Activated T-cell treated with anti-CD3 and anti-CD28 coated beads, Interleukin-2, amount 50 U/mL, for 4 hours (primary cell): Measurements from ENCODE around the gene YWHAE. TPM values are rescaled to one million over a fixed set of nuclear protein-coding genes. Genes with fewer than 3 reads are reported as not detected.

Experiments used
- ATAC-seq, 2 donors: fragments of 200-7000 bp; cut with Tn5 transposase; one replicate each; pipeline ENCODE4 v1.10.0; 2021
- DNase-seq: peaks from one replicate; pipeline ENCODE4 v3.0.0-alpha.2; 2020
- H3K27me3 Mint-ChIP-seq: one replicate; pipeline ENCODE4 v1.8.0; 2021; ENCODE audit warnings: low read depth, mixed read lengths
- H3K36me3 Mint-ChIP-seq: one replicate; pipeline ENCODE4 v1.8.0; 2022; ENCODE audit warnings: mixed read lengths; ENCODE audit not compliant: insufficient read depth
- H3K4me1 Mint-ChIP-seq: one replicate; pipeline ENCODE4 v1.8.0; 2021; ENCODE audit warnings: low read depth, mixed read lengths
- H3K4me3 Mint-ChIP-seq: one replicate; pipeline ENCODE4 v1.8.0; 2021; ENCODE audit warnings: mild to moderate bottlenecking, moderate library complexity, mixed read lengths
- H3K9me3 Mint-ChIP-seq: one replicate; pipeline ENCODE4 v1.8.0; 2021; ENCODE audit warnings: mixed read lengths
- total RNA-seq, 3 donors: library from RNA; stranded (reverse); gene quantifications; one replicate each; pipeline ENCODE4 v1.2.1, GENCODE V29; 2021

YWHAE gene
- total RNA-seq, 3 donors from 2014 or later, result 470 to 529 (median 478) TPM

- H3K27me3 Mint-ChIP-seq, result no peaks in the 10 kb centered on the region
- no peaks in the 10 kb centered on the region for H3K9me3 Mint-ChIP-seq
- no peak overlapping the region for H3K4me3 Mint-ChIP-seq
- H3K36me3 Mint-ChIP-seq, result peaks cover 36% of the 10 kb centered on the region
- ATAC-seq, result no peak
- H3K4me1 Mint-ChIP-seq, result peaks cover 25% of the 10 kb centered on the region
- DNase-seq, result no peak
Measured at GRCh38 chr17:1351275-1351674, 48.7 kb downstream of the YWHAE start.

- H3K4me3 Mint-ChIP-seq, result peak overlapping the region; percentile 79
- H3K4me1 Mint-ChIP-seq, result peaks cover 28% of the 10 kb centered on the region
- H3K36me3 Mint-ChIP-seq, result peaks cover 42% of the 10 kb centered on the region
- DNase-seq (no peak), ATAC-seq (no peak)
- H3K9me3 Mint-ChIP-seq, result no peaks in the 10 kb centered on the region
- H3K27me3 Mint-ChIP-seq, result no peaks in the 10 kb centered on the region
Measured at GRCh38 chr17:1347589-1348323, 52.3 kb downstream of the YWHAE start.

GRCh38 chr17:1344521-1344920 lies 55.5 kb downstream of the YWHAE start:
- Mint-ChIP-seq H3K4me3 (no peak overlapping the region), H3K27me3 (no peaks in the 10 kb centered on the region), H3K9me3 (no peaks in the 10 kb centered on the region), H3K36me3 (peaks cover 27% of the 10 kb centered on the region), H3K4me1 (peaks cover 24% of the 10 kb centered on the region)
- DNase-seq (no peak), ATAC-seq (no peak)

- ATAC-seq, result no peak
- Mint-ChIP-seq H3K4me3 (no peak overlapping the region), H3K27me3 (no peaks in the 10 kb centered on the region), H3K4me1 (peaks cover 24% of the 10 kb centered on the region), H3K36me3 (peaks cover 27% of the 10 kb centered on the region), H3K9me3 (no peaks in the 10 kb centered on the region)
- DNase-seq, result no peak
Measured at GRCh38 chr17:1343554-1343953, 56.5 kb downstream of the YWHAE start.

GRCh38 chr17:1340371-1340770 lies 59.7 kb downstream of the YWHAE start:
- H3K9me3 Mint-ChIP-seq, result no peaks in the 10 kb centered on the region
- DNase-seq (no peak), ATAC-seq (no peak)
- H3K36me3 Mint-ChIP-seq, result peaks cover 19% of the 10 kb centered on the region
- H3K27me3 Mint-ChIP-seq, result no peaks in the 10 kb centered on the region
- no peak overlapping the region for H3K4me3 Mint-ChIP-seq
- H3K4me1 Mint-ChIP-seq, result peaks cover 3% of the 10 kb centered on the region

- no peak for DNase-seq
- H3K9me3 Mint-ChIP-seq, result no peaks in the 10 kb centered on the region
- H3K4me3 Mint-ChIP-seq, result no peak overlapping the region
- H3K4me1 Mint-ChIP-seq, result peaks cover 8% of the 10 kb centered on the region
- no peaks in the 10 kb centered on the region for H3K36me3 Mint-ChIP-seq
- ATAC-seq, result no peak
- H3K27me3 Mint-ChIP-seq, result peaks cover 7% of the 10 kb centered on the region
Measured at GRCh38 chr17:1331708-1332107, 68.3 kb downstream of the YWHAE start.

GRCh38 chr17:1329745-1330343 lies 70.2 kb downstream of the YWHAE start:
- Mint-ChIP-seq H3K27me3 (peaks cover 7% of the 10 kb centered on the region), H3K4me1 (peaks cover 8% of the 10 kb centered on the region), H3K36me3 (no peaks in the 10 kb centered on the region), H3K9me3 (no peaks in the 10 kb centered on the region), H3K4me3 (no peak overlapping the region)
- no peak for ATAC-seq
- DNase-seq, result no peak

- peaks cover 7% of the 10 kb centered on the region for H3K27me3 Mint-ChIP-seq
Measured at GRCh38 chr17:1328437-1328836, 71.6 kb downstream of the YWHAE start.

GRCh38 chr17:1325766-1326165 lies 74.3 kb downstream of the YWHAE start:
- H3K27me3 Mint-ChIP-seq, result peaks cover 8% of the 10 kb centered on the region
- no peaks in the 10 kb centered on the region for H3K9me3 Mint-ChIP-seq
- DNase-seq (no peak), ATAC-seq (no peak)
- no peaks in the 10 kb centered on the region for H3K4me1 Mint-ChIP-seq
- no peaks in the 10 kb centered on the region for H3K36me3 Mint-ChIP-seq
- H3K4me3 Mint-ChIP-seq, result no peak overlapping the region

More at GRCh38 chr17:1328437-1328836, 71.6 kb downstream of the YWHAE start:
- Mint-ChIP-seq H3K9me3 (no peaks in the 10 kb centered on the region), H3K36me3 (no peaks in the 10 kb centered on the region), H3K4me1 (peaks cover 8% of the 10 kb centered on the region), H3K4me3 (no peak overlapping the region)
- DNase-seq, result no peak
- no peak for ATAC-seq

- Mint-ChIP-seq H3K36me3 (no peaks in the 10 kb centered on the region), H3K27me3 (peaks cover 15% of the 10 kb centered on the region), H3K4me1 (no peaks in the 10 kb centered on the region), H3K9me3 (no peaks in the 10 kb centered on the region), H3K4me3 (no peak overlapping the region)
- DNase-seq, result no peak
- ATAC-seq, result no peak
Measured at GRCh38 chr17:1324201-1324771, 75.7 kb downstream of the YWHAE start.

- Mint-ChIP-seq H3K4me1 (no peaks in the 10 kb centered on the region), H3K9me3 (no peaks in the 10 kb centered on the region), H3K36me3 (no peaks in the 10 kb centered on the region), H3K4me3 (no peak overlapping the region), H3K27me3 (peaks cover 19% of the 10 kb centered on the region)
- ATAC-seq (no peak), DNase-seq (no peak)
Measured at GRCh38 chr17:1323336-1323735, 76.7 kb downstream of the YWHAE start.

GRCh38 chr17:1322480-1322879 lies 77.5 kb downstream of the YWHAE start:
- ATAC-seq, result no peak
- DNase-seq, result no peak
- H3K4me3 Mint-ChIP-seq, result no peak overlapping the region
- H3K4me1 Mint-ChIP-seq, result no peaks in the 10 kb centered on the region
- no peaks in the 10 kb centered on the region for H3K36me3 Mint-ChIP-seq
- peaks cover 19% of the 10 kb centered on the region for H3K27me3 Mint-ChIP-seq
- no peaks in the 10 kb centered on the region for H3K9me3 Mint-ChIP-seq

GRCh38 chr17:1322014-1322428 lies 78.0 kb downstream of the YWHAE start:
- no peaks in the 10 kb centered on the region for H3K4me1 Mint-ChIP-seq
- H3K27me3 Mint-ChIP-seq, result peaks cover 19% of the 10 kb centered on the region
- DNase-seq, result no peak
- no peaks in the 10 kb centered on the region for H3K36me3 Mint-ChIP-seq
- no peak for ATAC-seq
- no peak overlapping the region for H3K4me3 Mint-ChIP-seq
- H3K9me3 Mint-ChIP-seq, result no peaks in the 10 kb centered on the region

- Mint-ChIP-seq H3K27me3 (peaks cover 18% of the 10 kb centered on the region), H3K4me3 (no peak overlapping the region), H3K9me3 (no peaks in the 10 kb centered on the region), H3K4me1 (no peaks in the 10 kb centered on the region), H3K36me3 (no peaks in the 10 kb centered on the region)
- DNase-seq (no peak), ATAC-seq (no peak)
Measured at GRCh38 chr17:1315891-1316403, 84.1 kb downstream of the YWHAE start.

- Mint-ChIP-seq H3K27me3 (peaks cover 17% of the 10 kb centered on the region), H3K36me3 (no peaks in the 10 kb centered on the region), H3K4me1 (no peaks in the 10 kb centered on the region), H3K4me3 (no peak overlapping the region), H3K9me3 (no peaks in the 10 kb centered on the region)
- no peak for ATAC-seq
- DNase-seq, result no peak
Measured at GRCh38 chr17:1315409-1315808, 84.6 kb downstream of the YWHAE start.
